Heart right ventricle (tissue), 16 donors: ENCODE data around the gene ABCC4. TPM values are rescaled to one million over a fixed set of nuclear protein-coding genes. Genes with fewer than 3 reads are reported as not detected.

Experiments
- ATAC-seq, 8 donors: fragments of 200-7000 bp; cut with Tn5 transposase; one replicate each; pipeline ENCODE4 v1.9.1; 2020; ENCODE audit warnings: mild to moderate bottlenecking in 8 of 8, moderate library complexity in 8 of 8, moderate number of reproducible peaks in 1 of 8
- DNase-seq, 2 donors: peaks; one replicate each; pipeline ENCODE4 v3.0.0-alpha.2; 2020
- H3K27ac ChIP-seq, 10 donors: fragments of 200-600 bp; sonication (generic) in 2 of 10; one replicate each; pipeline versions ENCODE4 v1.5.0 to v1.8.0; 2020 to 2022; ENCODE audit warnings: mild to moderate bottlenecking in 3 of 10
- H3K27me3 ChIP-seq, 7 donors: fragments of 200-600 bp; one replicate each; pipeline ENCODE4 v1.8.0; 2021 to 2022; ENCODE audit warnings: mild to moderate bottlenecking in 2 of 7
- H3K36me3 ChIP-seq, 9 donors: fragments of 200-600 bp; sonication (generic) in 1 of 9; one replicate each; pipeline versions ENCODE4 v1.5.0 to v1.8.0; 2020 to 2022; ENCODE audit warnings: mild to moderate bottlenecking in 2 of 9
- H3K4me1 ChIP-seq, 9 donors: fragments of 200-600 bp; sonication (generic) in 1 of 9; one replicate each; pipeline versions ENCODE4 v1.5.0 to v1.8.0; 2020 to 2022; ENCODE audit warnings: mild to moderate bottlenecking in 4 of 9
- H3K4me3 ChIP-seq, 10 donors: fragments of 200-600 bp; sonication (generic) in 2 of 10; one replicate each; pipeline versions ENCODE4 v1.5.0 to v1.8.0; 2020 to 2022; ENCODE audit warnings: mild to moderate bottlenecking in 7 of 10, moderate library complexity in 2 of 10
- H3K9me3 ChIP-seq, 11 donors: fragments of 200-600 bp in 10 of 11; sonication (generic) in 2 of 11; one replicate each; pipeline versions ENCODE4 v1.5.0 to v1.8.0; 2013 to 2022; ENCODE audit warnings: mild to moderate bottlenecking in 2 of 11, control low read depth in 1 of 11, moderate library complexity in 1 of 11
- CTCF ChIP-seq, 9 donors: fragments of 200-600 bp; sonication (generic) in 2 of 9; IDR thresholded peaks; one replicate each; pipeline versions ENCODE4 v1.5.0 to v1.8.0; 2021 to 2022; ENCODE audit warnings: antibody characterized with exemption in 9 of 9, mild to moderate bottlenecking in 5 of 9, moderate library complexity in 1 of 9
- WGBS, 2 donors: extraction: QIAGEN DNeasy Blood & Tissue Kit; methylation state at CpG; one replicate each; pipeline ENCODE4 v1.1.7; 2013; ENCODE audit warnings: inconsistent platforms in 1 of 2; 5-methylcytosine and 5-hydroxymethylcytosine counted together
- intact Hi-C, 10 donors: fragments of 100-400 bp; cut with DNase I; formaldehyde crosslinking; loops; one replicate each; pipeline versions ENCODE4 v1.11.1 to v1.14.2; 2022
- polyA plus RNA-seq, 2 donors: library from polyadenylated mRNA; stranded (reverse); fragments of 200-250 nt; gene quantifications; one replicate each; pipeline ENCODE4 v1.2.3, GENCODE V29; 2013
- total RNA-seq, 10 donors: library from RNA; stranded (reverse); fragmentation: NEBNext Ultra II Directional in 3 of 10; extraction: Animal tissue kit (Norgen Biotek cat#: 25700) in 3 of 10; gene quantifications; one replicate each; pipeline versions ENCODE4 v1.2.1 to v1.2.4, GENCODE V29; 2021 to 2023
- donor health status: Arrhythmogenic right ventricular cardiomyopathy.
- donor health status: ischemic (EF 13 %, LVEDD 7.1; RV severe dilation, severe dysfunction).
- donor health status: healthy with polysubstance abuse.
- donor health status: DM: no; HTN: yes; CAD: no.
- donor health status: DM: no; HTN: no; CAD: no.
- donor health status: ischemic (EF 25% LVEDD 6.9; RV normal size, moderate dysfunction).
- donor health status: ischemic (EF 25% LVEDD 5.7; RV mildly dilated, moderate dysfunction).
- donor health status: healthy.
- donor health status: DM: yes; HTN: yes; CAD: no.
- donor health status: Ischemic cardiomyopathy.
- donor health status: ischemic (EF 35%, LVEDD 5.7; RV mildly dilated, moderate dysfunction).
- donor health status: nonischemic (EF 11% LVEDD 7.7; RV severe dilation, severe dysfunction).
- donor health status: DM: yes; HTN: yes; CAD: no.
- donor health status: PGD.
- donor health status: ischemic (EF 29% LVEDD 5.4; RV normal size, mild dysfunction).
- donor health status: nonischemic (EF 23%, LVEDD 6.1; RV moderate dilation, normal function).

Gene ABCC4
- total and polyA plus RNA-seq, 12 donors: 1.1 to 6.7 (median 3.9) TPM

GRCh38 chr13:95044452-95045205 is 256.6 kb downstream of the ABCC4 start:
- peaks cover 0 to 34% (median 0%) of the 10 kb centered on the region in 9 donors for H3K36me3 ChIP-seq
- H3K9me3 ChIP-seq: no peaks in the 10 kb centered on the region
- no peak for DNase-seq
- ATAC-seq: no peak
- intact Hi-C loops: no loop called here
- H3K27me3 ChIP-seq: no peaks in the 10 kb centered on the region
- no peak overlapping the region for H3K4me3 ChIP-seq
- no peak for TF ChIP-seq CTCF (IDR thresholded peaks at IDR 0.05)
- H3K27ac ChIP-seq: no peak overlapping the region
- no peaks in the 10 kb centered on the region for H3K4me1 ChIP-seq
- WGBS, 2 donors: 90 to 93% methylated on average over 4 of the region's 4 CpGs

- Histone ChIP-seq H3K27ac (no peak overlapping the region), H3K4me1 (no peaks in the 10 kb centered on the region), H3K27me3 (no peaks in the 10 kb centered on the region), H3K9me3 (no peaks in the 10 kb centered on the region), H3K36me3 (peaks cover 0 to 44% (median 0%) of the 10 kb centered on the region in 9 donors), H3K4me3 (no peak overlapping the region)
- intact Hi-C loops: no loop called here
- ATAC-seq: no peak
- DNase-seq: no peak
- WGBS, 2 donors: 80 to 87% methylated on average over 2 of the region's 2 CpGs
- TF ChIP-seq CTCF (IDR thresholded peaks at IDR 0.05): no peak
Measured at GRCh38 chr13:95039415-95039814, 261.8 kb downstream of the ABCC4 start.

GRCh38 chr13:95038949-95039348 is 262.3 kb downstream of the ABCC4 start:
- H3K27ac ChIP-seq: no peak overlapping the region
- 94 to 97% methylated on average over 1 of the region's 1 CpG for WGBS, 2 donors
- H3K9me3 ChIP-seq: no peaks in the 10 kb centered on the region
- ATAC-seq (no peak), DNase-seq (no peak)
- H3K4me1 ChIP-seq: no peaks in the 10 kb centered on the region
- peaks cover 0 to 49% (median 0%) of the 10 kb centered on the region in 9 donors for H3K36me3 ChIP-seq
- intact Hi-C loops: no loop called here
- TF ChIP-seq CTCF (IDR thresholded peaks at IDR 0.05): no peak
- no peak overlapping the region for H3K4me3 ChIP-seq
- no peaks in the 10 kb centered on the region for H3K27me3 ChIP-seq

GRCh38 chr13:95035311-95036109 is 265.7 kb downstream of the ABCC4 start:
- ATAC-seq (no peak), DNase-seq (no peak)
- 90 to 94% methylated on average over 7 of the region's 7 CpGs for WGBS, 2 donors
- no peaks in the 10 kb centered on the region for H3K4me1 ChIP-seq
- intact Hi-C loops: no loop called here
- H3K27ac ChIP-seq: no peak overlapping the region
- H3K4me3 ChIP-seq: no peak overlapping the region
- no peaks in the 10 kb centered on the region for H3K27me3 ChIP-seq
- TF ChIP-seq CTCF (IDR thresholded peaks at IDR 0.05): no peak
- peaks cover 0 to 37% (median 0%) of the 10 kb centered on the region in 9 donors for H3K36me3 ChIP-seq
- H3K9me3 ChIP-seq: no peaks in the 10 kb centered on the region
